CD4-positive, alpha-beta memory T cell (primary cell): Measurements from ENCODE around the gene TRIM49C. TPM values are rescaled to one million over a fixed set of nuclear protein-coding genes. Genes with fewer than 3 reads are reported as not detected.
A peak's percentile ranks its signal among the peaks of the same experiment; 100 is the strongest.
"Not testable (repeated sequence)": the region's sequence is repeated elsewhere in the genome, so short reads cannot be mapped to it uniquely, and the experiment has no call there.

Experiments used
- CTCF ChIA-PET: fragments of 350-600 bp; sonication (Branson Sonifier 250); formaldehyde crosslinking; loops from one replicate; lab custom pipeline; 2021; ENCODE audit warnings: inconsistent platforms; ENCODE audit not compliant: partially characterized antibody; lab: Charles Lee
- POLR2A ChIA-PET: fragments of 350-600 bp; sonication (Branson Sonifier 250); formaldehyde crosslinking; loops from one replicate; lab custom pipeline; 2021; ENCODE audit not compliant: partially characterized antibody; lab: Charles Lee
- DNase-seq, 5 donors: peaks; one replicate each; pipeline versions ENCODE4 v3.0.0 to v3.0.0-alpha.2; 2020 to 2022; ENCODE audit warnings: mixed read lengths in 1 of 5
- H3K27ac ChIP-seq: one replicate; pipeline ENCODE4 v1.7.0; 2013; ENCODE audit warnings: low read depth, low read length
- H3K27me3 ChIP-seq: 2 replicates; pipeline ENCODE4 v1.7.0; 2013; ENCODE audit warnings: mild to moderate bottlenecking, low read length, moderate library complexity; ENCODE audit not compliant: insufficient read depth
- H3K36me3 ChIP-seq: 2 replicates; pipeline ENCODE4 v1.7.0; 2013; ENCODE audit warnings: mild to moderate bottlenecking, low read length, moderate library complexity; ENCODE audit not compliant: insufficient read depth
- H3K4me1 ChIP-seq: 2 replicates; pipeline ENCODE4 v1.7.0; 2013; ENCODE audit warnings: mild to moderate bottlenecking, low read length, moderate library complexity; ENCODE audit not compliant: insufficient read depth
- H3K4me3 ChIP-seq, 2 donors: one replicate each; pipeline ENCODE4 v1.7.0; 2013; ENCODE audit warnings: low read length in 2 of 2, mild to moderate bottlenecking in 1 of 2
- H3K9me3 ChIP-seq, 2 donors: one replicate each; pipeline ENCODE4 v1.7.0; 2013; ENCODE audit warnings: low read length in 2 of 2, control low read depth in 1 of 2; ENCODE audit not compliant: control insufficient read depth in 1 of 2
- H3K27ac Mint-ChIP-seq, 7 donors: one replicate each; pipeline ENCODE4 v1.8.0; 2020 to 2021; ENCODE audit warnings: mixed read lengths in 7 of 7, mild to moderate bottlenecking in 6 of 7, inconsistent platforms in 3 of 7, moderate library complexity in 3 of 7
- H3K27me3 Mint-ChIP-seq, 2 donors: one replicate each; pipeline ENCODE4 v1.8.0; 2020 to 2021; ENCODE audit warnings: mixed read lengths in 2 of 2
- H3K36me3 Mint-ChIP-seq, 2 donors: one replicate each; pipeline ENCODE4 v1.8.0; 2020 to 2021; ENCODE audit warnings: mixed read lengths in 2 of 2, inconsistent platforms in 1 of 2, mild to moderate bottlenecking in 1 of 2
- H3K4me1 Mint-ChIP-seq, 4 donors: one replicate each; pipeline ENCODE4 v1.8.0; 2020 to 2021; ENCODE audit warnings: mixed read lengths in 4 of 4, mild to moderate bottlenecking in 1 of 4
- H3K4me3 Mint-ChIP-seq, 8 donors: one replicate each; pipeline ENCODE4 v1.8.0; 2020 to 2021; ENCODE audit warnings: mixed read lengths in 8 of 8, mild to moderate bottlenecking in 7 of 8, moderate library complexity in 6 of 8, inconsistent platforms in 3 of 8
- H3K9me3 Mint-ChIP-seq, 8 donors: one replicate each; pipeline ENCODE4 v1.8.0; 2020 to 2021; ENCODE audit warnings: mixed read lengths in 8 of 8, mild to moderate bottlenecking in 5 of 8, inconsistent platforms in 3 of 8, moderate library complexity in 1 of 8
- intact Hi-C: fragments of 100-400 bp; cut with micrococcal nuclease; formaldehyde crosslinking; loops from one replicate; pipeline ENCODE4 v1.15.1; 2023
- polyA plus RNA-seq, 2 donors: library from polyadenylated mRNA; unstranded; fragments of 300-500 nt; fragmentation: Illumina TruSeq; gene quantifications; one replicate each; pipeline ENCODE4 v1.2.3, GENCODE V29; 2021
- total RNA-seq, 2 experiments: library from RNA; stranded (reverse); gene quantifications; one replicate each; pipeline ENCODE4 v1.2.3, GENCODE V29; 2021

Gene TRIM49C, protein sequence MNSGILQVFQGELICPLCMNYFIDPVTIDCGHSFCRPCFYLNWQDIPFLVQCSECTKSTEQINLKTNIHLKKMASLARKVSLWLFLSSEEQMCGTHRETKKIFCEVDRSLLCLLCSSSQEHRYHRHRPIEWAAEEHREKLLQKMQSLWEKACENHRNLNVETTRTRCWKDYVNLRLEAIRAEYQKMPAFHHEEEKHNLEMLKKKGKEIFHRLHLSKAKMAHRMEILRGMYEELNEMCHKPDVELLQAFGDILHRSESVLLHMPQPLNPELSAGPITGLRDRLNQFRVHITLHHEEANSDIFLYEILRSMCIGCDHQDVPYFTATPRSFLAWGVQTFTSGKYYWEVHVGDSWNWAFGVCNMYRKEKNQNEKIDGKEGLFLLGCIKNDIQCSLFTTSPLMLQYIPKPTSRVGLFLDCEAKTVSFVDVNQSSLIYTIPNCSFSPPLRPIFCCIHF
- not detected for total RNA-seq
- not detected for polyA plus RNA-seq

DNA sequence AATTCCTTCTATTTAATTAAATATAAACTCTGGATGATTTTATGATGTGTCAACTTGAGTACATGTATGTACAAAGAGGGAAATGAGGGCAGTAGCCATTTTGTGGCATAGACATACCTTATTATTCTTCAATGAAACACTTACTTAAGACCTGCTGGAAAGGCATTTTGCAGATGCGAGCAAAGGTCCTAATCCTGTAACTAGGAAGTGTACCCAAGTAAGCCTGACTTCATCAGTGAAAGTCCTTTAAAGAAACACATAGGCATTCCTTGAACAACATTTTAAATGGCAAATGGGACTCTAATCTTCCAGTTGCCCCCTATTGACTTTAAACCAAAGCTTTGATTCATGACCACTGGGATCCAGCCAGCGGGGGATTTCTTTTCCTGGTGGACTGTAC, at the start of gene TRIM49C:
Gene TRIM49C, plus strand, starts transcription at position 301 of the 400 bp plus-strand sequence. CDS start 4,106 bp downstream, outside the sequence.
- CTCF ChIA-PET = not testable (repeated sequence)

DNA sequence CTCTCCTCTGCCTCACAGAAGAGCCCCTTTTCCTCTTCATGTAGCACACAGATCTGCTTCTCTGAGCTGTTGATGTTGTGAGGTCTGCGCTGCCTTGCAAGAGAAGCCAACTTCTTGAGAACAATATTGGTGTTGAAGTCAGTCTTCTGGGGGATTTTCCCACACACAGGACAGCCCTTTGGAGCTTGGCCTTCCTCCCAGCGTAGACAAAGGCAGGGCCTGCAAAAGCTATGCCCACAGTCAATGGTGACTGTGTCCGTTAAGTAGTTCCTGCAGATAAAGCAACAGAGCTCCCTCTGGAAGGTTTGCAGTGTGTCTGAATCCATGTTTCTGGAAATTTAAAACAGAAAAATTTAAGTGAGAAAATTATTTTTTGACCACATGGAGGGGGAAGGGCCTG, 6.7 kb upstream of the TRIM49C start:
- H3K27ac ChIP-seq, H3K27ac Mint-ChIP-seq, intact Hi-C loops, H3K4me3 ChIP-seq, DNase-seq, H3K4me1 ChIP-seq, CTCF ChIA-PET, H3K36me3 ChIP-seq, H3K9me3 ChIP-seq, H3K27me3 Mint-ChIP-seq, H3K27me3 ChIP-seq, H3K4me3 Mint-ChIP-seq, H3K36me3 Mint-ChIP-seq, H3K4me1 Mint-ChIP-seq, POLR2A ChIA-PET, H3K9me3 Mint-ChIP-seq: not testable (repeated sequence)

More for the DNA sequence above, at the start of gene TRIM49C:
- intact Hi-C loops, H3K27me3 Mint-ChIP-seq, POLR2A ChIA-PET, H3K9me3 ChIP-seq, H3K4me1 Mint-ChIP-seq, DNase-seq, H3K27ac Mint-ChIP-seq, H3K4me3 ChIP-seq, H3K36me3 Mint-ChIP-seq, H3K36me3 ChIP-seq, H3K27me3 ChIP-seq, H3K4me3 Mint-ChIP-seq, H3K27ac ChIP-seq, H3K4me1 ChIP-seq, H3K9me3 Mint-ChIP-seq: not testable (repeated sequence)

DNA sequence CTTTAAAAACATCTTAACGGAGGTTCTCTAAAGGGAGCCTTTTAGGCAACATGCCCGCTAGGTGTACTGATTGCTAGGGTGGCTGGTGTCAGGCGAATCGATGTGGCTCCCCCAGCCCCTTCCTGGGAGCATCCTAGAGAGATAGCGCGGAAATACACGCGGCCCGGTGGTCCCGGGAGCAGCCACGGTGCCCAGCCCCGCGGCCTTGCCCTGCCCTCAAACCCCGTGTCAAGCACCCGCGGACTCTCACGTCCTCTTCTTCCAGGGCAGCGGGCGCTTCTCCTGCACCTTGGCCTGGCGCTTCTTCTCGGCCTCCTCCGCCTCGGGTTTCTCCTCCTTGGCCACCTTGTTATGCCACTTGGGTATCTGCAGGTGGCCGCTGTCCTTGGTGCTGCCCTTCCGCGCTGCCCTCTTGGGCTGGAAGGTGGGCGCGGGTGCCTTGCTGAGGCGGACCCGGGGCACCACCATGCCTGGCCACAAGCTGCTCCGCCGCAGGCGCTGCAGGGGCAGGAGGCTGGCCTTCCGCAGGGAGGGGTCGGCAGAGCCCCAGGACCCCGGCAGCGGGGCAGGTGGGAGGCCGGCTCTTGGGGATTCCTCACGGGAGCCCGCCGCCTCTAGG, 20.8 kb downstream of the TRIM49C start:
- H3K27ac Mint-ChIP-seq, H3K9me3 Mint-ChIP-seq, H3K4me3 ChIP-seq, H3K4me1 ChIP-seq, H3K27me3 ChIP-seq, H3K36me3 Mint-ChIP-seq, H3K27ac ChIP-seq, CTCF ChIA-PET, H3K4me1 Mint-ChIP-seq, H3K36me3 ChIP-seq, intact Hi-C loops, H3K27me3 Mint-ChIP-seq, H3K4me3 Mint-ChIP-seq, H3K9me3 ChIP-seq, POLR2A ChIA-PET: not testable (repeated sequence)
- peak in 1 of 5 donors; percentile 9 for DNase-seq

DNA sequence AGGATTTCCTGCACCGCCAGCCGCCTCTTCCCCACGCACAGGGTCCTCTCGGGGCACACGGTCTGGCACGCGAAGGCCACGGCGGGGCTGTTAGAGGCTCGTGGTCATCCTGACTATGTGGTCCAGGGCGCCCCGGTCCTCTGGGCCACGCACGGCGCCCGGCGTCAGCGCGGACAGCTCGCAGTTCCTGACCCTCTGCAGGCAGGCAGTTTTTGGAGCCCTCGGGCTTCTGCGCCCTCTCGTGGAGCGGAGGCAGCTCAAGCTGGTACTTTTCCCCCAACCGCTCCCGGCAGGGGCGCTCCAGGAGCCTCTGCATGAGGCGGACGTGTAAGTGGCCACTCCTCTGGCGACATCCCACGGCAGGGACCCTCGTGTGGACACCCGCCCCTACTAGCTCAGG, 21.4 kb downstream of the TRIM49C start:
- H3K27me3 Mint-ChIP-seq, H3K27me3 ChIP-seq, H3K9me3 ChIP-seq, H3K36me3 ChIP-seq, H3K27ac Mint-ChIP-seq, H3K36me3 Mint-ChIP-seq, CTCF ChIA-PET, POLR2A ChIA-PET, H3K9me3 Mint-ChIP-seq, H3K27ac ChIP-seq, intact Hi-C loops, H3K4me3 Mint-ChIP-seq, H3K4me1 Mint-ChIP-seq, DNase-seq, H3K4me1 ChIP-seq, H3K4me3 ChIP-seq: not testable (repeated sequence)

DNA sequence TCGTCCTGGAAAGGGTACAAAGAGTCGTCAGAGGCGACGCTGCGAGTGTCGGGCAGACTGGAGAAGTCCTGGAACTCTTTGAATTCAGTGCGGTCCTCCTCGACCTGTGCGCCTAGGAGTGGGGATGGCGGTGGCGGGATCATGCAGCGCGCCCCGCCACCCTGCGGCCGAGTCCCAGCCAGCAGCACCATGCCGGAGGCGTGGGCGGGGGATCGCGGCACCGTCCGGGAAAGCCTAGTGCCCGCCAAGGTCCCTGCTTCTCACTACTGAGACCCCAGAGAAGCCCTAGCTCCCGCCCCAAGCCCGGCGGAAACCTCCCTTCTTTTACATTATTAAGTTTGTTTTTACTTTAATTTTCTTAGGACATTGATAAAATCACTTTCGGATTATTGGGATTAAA, 22.6 kb downstream of the TRIM49C start:
- POLR2A ChIA-PET, H3K36me3 ChIP-seq: not testable (repeated sequence)

DNA sequence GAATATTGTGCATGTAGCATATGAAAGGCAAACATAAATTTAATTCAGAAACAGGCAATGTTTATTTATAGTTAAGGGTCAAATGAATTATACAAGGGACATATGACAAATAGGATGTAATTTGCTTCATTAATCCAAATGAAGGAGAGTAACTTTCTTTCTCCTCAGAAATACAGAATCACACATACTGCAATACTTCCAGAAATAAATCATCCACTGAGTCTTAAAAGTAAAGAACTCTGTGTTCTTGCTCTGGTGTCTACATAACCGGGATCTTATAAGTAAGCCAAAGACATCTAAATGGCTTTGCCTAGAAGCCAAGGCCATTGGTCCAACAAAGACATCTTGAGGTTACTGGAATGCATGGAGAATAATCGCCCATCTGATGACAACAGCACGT, 54.7 kb downstream of the TRIM49C start, which contains the start of gene UBTFL1:
Gene UBTFL1, plus strand, starts transcription at position 301 of the 400 bp plus-strand sequence. Its CDS starts 0 bp downstream, at position 301.
- H3K27ac Mint-ChIP-seq, DNase-seq, H3K4me1 ChIP-seq, H3K9me3 ChIP-seq, H3K4me3 Mint-ChIP-seq, H3K36me3 ChIP-seq, intact Hi-C loops, H3K36me3 Mint-ChIP-seq, H3K27me3 Mint-ChIP-seq, H3K27me3 ChIP-seq, H3K4me3 ChIP-seq, POLR2A ChIA-PET, H3K9me3 Mint-ChIP-seq, H3K27ac ChIP-seq, H3K4me1 Mint-ChIP-seq, CTCF ChIA-PET: not testable (repeated sequence)

More for the DNA sequence above, 22.6 kb downstream of the TRIM49C start:
- H3K27me3 Mint-ChIP-seq, H3K36me3 Mint-ChIP-seq, H3K9me3 Mint-ChIP-seq, intact Hi-C loops, CTCF ChIA-PET, H3K4me3 Mint-ChIP-seq, DNase-seq, H3K27ac ChIP-seq, H3K4me1 ChIP-seq, H3K4me3 ChIP-seq, H3K9me3 ChIP-seq, H3K27ac Mint-ChIP-seq, H3K27me3 ChIP-seq, H3K4me1 Mint-ChIP-seq: not testable (repeated sequence)

DNA sequence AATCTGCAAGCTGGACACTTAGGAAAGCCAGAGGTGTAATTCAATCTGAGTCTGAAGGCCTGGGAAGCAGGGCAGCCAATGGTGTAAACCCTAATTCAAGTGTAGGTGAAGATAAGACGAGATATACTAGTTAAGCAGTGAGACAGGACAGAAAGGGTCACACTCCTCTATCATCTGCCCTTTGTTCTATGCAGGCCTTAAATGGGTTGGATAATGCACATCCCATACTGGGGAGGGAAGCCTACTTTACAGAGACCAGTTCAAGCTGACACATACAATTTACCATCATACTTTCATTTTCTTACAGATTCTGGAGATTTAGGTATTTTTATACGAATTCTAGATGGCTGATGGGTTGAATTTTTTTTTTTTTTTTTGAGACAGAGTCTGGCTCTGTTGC, 57.8 kb downstream of the TRIM49C start:
- H3K27me3 Mint-ChIP-seq, H3K4me1 Mint-ChIP-seq, H3K27ac ChIP-seq, POLR2A ChIA-PET, H3K36me3 ChIP-seq, H3K9me3 ChIP-seq, H3K9me3 Mint-ChIP-seq, H3K36me3 Mint-ChIP-seq, H3K4me3 Mint-ChIP-seq, H3K27me3 ChIP-seq, H3K27ac Mint-ChIP-seq, DNase-seq, CTCF ChIA-PET, H3K4me3 ChIP-seq, intact Hi-C loops, H3K4me1 ChIP-seq: not testable (repeated sequence)
